Endometrium (tissue), 2 donors: ENCODE measurements around the gene WASF2.

Experiments used
- FAIRE-seq: peaks from 2 replicates; lab custom pipeline; 2012; peaks lifted over from hg19 to GRCh38; lab: Jason Lieb, UNC
- donor health status: control.
- donor health status: control.

The WASF2 gene

GRCh38 chr1:27374362-27375086, 115.4 kb downstream of the WASF2 start, which contains the start of gene FCN3:
FCN3 (minus strand) TSS chr1:27374824; CDS start chr1:27374818, 6 bp downstream.
- no peak for FAIRE-seq

DNA sequence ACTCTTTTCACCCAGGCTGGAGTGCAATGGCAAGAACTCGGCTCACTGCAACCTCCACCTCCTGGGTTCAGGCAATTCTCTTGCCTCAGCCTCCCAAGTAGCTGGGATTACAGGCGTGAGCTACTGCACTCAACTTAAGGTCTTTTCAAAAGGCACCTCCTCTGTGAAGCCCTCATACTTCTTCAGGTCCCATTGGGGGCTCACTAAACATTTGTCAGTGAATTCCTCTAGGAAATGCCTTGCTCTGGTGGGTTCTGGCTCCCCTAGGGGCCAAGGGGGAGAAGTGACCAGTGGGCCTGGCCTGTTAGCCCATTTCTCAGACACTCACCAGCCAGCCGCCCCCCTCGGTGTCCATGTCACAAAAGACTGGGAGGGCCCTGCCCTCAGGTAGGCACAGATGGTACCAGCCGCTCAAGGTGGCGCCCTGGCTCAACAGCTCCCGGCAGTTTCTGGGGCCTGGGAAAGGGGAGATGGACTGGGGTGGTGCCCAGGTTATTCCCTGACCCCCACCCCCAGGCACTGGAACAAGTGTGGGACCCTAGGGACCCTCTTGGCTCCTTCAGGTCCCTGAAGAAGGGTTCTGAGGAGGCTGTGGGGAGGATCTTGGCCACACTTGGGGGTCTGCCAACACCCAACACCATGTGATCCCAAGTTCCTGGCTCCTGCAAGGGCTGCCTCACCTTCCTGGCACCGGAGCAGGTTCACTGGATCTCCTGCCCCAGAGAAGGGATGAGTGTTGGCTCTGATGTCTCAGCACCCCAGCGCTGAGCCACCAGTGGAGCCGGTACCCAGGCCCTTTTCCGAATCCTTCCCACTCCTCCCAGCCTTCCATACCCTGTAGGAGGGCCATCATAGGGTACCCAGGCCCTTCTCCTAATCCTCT, 116.9 kb downstream of the WASF2 start:
- no peak for FAIRE-seq

DNA sequence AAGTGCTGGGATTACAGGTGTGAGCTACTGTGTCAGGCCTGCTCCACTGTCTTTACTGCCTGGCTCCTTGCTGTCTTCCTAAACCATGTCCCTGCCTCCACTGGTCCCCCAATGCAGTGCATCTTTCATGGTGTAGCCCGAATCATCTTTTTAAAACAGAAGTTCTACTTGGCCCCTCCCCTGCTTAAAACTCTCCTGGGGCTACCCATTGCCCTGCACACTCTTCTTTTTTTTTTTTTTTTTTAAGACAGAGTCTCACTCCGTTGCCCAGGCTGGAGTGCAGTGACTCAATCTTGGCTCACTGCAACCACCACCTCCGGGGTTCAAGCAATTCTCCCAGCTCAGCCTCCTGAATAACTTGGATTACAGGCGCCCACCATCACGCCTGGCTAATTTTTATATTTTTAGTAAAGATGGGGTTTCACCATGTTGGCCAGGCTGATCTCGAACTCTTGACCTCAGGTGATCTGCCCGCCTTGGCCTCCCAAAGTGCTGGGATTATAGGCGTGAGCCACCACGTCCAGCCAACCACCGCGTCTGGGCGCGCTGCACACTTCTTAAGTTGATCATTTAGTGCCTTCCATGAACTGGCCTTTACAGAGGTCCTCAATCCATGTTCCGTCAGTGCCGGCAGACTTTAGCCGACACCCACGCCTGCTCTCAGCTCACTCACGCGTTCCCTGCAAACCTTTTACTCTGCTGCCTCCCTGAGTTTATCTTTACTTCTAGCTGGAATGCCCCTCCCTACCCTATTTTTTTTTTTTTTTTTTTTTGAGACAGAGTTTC, 117.8 kb downstream of the WASF2 start:
- FAIRE-seq, result no peak

GRCh38 chr1:27368869-27369582, 120.9 kb downstream of the WASF2 start:
- FAIRE-seq, result no peak

DNA sequence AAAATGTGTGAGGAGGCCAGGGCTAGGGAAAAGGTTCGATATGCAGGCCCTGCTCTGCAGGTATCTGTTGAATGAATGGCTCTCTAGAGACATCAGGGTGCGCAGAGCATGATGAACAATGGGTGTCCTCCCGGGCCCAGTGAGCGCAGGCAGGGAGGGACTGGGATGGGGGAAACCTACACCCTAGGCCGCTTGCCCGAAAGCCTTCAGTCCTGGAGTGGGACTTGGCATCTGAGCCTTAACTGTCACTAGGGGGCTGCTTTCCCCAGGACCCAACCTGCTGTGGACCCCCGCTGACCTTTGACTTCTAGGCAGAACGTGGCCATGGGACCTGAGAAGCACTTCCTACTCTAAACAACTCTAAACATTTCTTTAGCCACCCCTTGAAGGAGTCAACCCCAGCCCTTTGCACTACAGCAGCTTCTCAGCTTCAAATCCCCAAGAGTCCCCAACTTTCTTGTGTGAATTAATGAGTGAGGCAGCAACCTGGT, 122.8 kb downstream of the WASF2 start:
- no peak for FAIRE-seq

DNA sequence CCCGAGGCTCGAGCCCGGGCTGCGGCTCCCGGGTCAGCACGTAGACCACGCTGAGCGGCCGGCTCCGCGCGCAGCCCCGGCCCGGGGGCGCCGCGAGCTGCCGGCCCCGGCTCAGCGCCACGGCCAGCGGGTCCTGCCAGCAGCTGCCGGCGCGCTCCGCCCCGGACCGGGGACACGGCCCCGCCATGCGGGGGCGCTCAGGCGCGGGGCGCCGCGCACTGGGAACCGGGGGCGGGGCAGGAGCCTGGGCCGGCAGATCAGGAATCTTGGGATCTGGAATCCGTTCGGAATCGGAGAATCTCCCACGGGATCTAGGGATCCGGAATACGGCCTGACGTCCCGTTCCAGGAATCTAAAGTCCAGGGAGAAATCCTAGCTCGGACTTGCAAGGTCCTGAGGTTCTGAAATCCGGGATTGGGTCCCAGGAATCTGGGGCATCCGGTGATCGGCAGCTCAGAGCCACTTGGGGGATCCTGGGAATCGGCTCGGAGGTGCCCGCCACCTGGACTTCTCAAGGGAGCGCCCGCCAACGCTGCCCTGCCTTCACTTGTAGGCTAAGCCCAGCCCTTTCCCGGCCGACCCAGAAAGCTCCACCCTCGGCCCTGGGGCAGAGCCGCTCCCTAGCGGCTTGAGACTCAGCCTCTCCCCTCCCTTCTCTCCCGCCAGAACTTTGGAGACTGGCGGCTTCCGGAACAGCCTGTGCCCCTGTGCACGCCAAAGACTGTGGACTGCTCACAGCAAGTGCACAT, 123.4 kb downstream of the WASF2 start, which contains the start of gene MAP3K6:
TSS of gene MAP3K6 (minus strand) at position 551 of the 749 bp plus-strand sequence. CDS start at position 187, 364 bp downstream.
- no peak for FAIRE-seq

GRCh38 chr1:27366113-27366410, 123.9 kb downstream of the WASF2 start:
- no peak for FAIRE-seq

DNA sequence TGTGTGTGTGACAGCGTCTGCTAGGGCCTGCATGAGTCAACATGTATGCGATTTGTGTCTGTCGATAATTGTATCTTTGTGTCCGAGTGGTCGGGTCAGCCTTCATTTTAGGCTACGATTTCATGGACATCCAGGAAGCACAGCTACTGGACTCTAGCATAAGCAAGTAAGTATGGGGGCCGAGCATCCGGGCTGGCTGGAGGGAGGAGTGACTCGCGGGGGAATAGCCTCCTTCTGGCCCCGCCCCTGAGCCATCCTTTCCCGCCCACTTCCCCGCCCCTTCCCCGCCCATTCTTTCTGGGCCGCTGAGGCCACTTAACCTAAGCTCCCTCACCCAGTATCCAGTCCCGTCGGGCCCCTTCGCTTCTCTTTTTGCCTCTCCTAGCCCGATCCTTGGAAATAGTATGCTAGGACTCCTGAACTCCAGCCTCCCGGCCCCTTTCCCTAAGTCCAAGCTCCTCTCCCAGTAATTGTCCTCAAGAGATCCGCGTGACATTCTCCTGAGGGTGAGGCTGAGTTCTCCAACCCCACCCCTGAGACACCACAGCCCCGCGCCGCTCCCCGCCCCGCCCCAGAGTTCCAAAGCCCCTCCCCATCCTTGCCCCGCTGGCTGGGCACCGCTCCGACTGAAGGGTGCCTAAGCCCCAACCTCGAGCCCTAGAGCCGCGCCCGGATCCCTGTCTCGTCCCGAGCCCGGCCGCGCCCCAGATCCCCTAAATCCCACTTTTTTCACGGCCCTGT, 124.4 kb downstream of the WASF2 start:
- FAIRE-seq, result no peak

GRCh38 chr1:27364696-27365371, 125.1 kb downstream of the WASF2 start:
- no peak for FAIRE-seq

DNA sequence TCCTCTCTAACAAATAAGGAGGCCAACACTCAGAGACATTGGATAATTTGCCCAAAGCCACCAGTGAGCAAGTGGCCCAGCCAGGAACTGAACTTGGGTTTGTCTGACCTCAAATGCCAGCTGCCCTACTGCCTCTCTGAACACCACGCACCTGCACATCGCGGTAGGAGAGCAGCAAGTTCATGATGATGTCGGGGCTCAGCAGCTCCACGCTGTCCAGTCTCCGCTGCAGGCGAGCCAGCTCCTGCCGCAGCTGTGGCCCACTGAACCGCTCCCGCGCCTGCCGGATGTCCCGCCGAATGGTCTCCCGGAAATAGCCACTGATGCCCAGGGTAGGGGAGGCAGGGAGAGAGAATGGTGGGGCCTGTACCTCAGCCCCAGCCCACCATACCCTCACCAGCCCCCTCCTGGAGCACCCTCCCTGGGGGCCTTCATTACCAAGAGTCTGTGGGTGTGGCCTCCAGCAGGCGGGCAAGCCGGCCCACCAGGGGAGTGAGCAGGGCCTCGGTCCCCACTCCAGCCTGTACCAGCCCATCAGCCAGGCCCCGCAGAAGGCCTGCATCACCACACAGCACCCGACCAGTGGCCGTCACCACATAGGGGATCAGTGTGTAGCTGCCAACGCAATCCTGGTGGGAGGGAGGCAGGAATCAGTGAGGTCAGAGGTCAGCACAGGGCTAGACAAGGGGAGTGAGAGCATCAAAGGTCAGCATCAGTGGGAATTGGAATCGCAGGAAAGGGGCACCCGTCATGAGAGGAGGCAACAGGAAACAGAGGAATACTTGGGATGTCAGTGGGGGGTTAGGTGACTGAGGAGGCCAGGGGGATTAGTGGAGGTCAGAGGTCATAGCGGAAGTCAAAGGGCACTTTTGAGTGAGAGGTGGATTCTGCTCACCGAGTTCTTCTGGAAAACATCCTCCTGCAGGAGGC, 125.9 kb downstream of the WASF2 start:
- FAIRE-seq, result no peak

- no peak for FAIRE-seq
Observed at GRCh38 chr1:27361553-27361952, 128.4 kb downstream of the WASF2 start.

DNA sequence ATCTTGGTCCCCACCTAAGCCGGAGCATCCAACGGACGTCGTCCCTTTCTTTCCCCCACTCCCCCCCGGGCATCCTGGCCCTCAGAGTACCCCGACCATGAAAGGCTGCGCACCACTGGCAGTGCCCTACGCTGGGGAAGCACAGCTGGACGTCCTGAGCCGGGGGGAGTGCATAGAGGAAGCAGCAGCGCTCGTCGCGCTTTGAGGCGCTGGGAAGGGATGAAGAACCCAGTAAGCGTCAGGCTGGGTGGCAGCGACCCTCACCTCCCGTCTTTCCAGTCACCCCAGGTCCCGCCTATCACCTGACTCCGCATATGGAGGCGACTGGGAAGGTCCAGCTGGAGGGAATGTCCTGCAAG, 128.9 kb downstream of the WASF2 start:
- no peak for FAIRE-seq

DNA sequence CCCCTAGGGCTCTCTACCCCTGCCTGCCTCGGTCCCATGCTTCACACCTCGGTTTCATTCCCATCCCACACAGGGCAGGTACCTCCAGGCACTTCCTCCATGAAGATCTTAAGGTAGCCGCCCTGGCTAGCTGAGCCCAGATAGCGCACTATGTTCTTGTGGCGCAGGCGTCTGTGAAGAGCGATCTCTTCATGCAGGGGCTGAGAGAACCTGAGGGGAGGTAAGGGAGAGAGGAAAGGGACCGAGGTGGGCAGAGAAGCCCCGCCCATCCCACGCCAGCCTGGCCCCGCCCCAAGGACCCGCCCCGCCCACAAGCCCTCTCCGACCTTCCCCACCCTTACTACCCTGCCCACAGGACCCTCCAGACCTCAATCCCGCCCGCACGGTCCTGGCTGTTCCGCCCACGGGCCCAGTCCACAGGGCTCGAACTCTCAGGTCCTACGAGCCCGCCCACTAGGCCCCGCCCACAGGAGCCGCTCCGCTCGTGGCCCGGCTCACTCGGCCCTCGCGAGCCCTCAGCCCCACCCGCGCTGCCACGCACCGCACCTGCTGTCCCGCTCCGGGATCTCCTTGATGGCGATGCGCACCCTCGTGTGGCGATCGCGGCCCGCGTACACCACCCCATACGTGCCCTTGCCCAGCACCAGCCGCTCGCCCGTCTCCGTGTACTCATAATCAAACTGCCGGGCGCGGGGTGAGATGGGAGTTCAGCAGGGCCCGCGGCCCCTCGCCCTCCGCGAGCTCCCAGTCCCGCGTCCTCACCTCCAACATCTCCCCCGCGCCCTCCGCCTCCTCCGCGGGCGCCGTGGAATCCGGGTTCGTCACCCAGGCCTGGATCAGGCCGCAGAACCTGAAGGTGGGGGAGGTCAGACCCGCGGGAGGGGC, 129.6 kb downstream of the WASF2 start:
- FAIRE-seq, result no peak

DNA sequence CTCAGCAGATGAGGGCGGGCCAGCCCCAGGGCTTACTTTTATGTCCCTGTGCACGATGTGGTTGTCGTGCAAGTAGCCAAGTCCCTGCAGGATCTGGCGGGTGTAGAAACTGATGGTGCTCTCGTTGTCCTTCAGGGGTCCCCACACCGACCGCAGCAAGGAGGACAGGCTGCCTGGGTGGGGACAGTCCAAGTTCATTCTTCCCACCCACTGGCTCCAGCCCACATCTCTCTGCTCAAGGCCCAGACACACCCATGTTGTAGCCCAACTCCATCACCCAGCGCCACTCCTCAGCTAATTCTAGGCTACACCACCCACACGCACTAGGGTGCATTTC, 130.2 kb downstream of the WASF2 start:
- no peak for FAIRE-seq

GRCh38 chr1:27358928-27359313, 131.0 kb downstream of the WASF2 start:
- no peak for FAIRE-seq

DNA sequence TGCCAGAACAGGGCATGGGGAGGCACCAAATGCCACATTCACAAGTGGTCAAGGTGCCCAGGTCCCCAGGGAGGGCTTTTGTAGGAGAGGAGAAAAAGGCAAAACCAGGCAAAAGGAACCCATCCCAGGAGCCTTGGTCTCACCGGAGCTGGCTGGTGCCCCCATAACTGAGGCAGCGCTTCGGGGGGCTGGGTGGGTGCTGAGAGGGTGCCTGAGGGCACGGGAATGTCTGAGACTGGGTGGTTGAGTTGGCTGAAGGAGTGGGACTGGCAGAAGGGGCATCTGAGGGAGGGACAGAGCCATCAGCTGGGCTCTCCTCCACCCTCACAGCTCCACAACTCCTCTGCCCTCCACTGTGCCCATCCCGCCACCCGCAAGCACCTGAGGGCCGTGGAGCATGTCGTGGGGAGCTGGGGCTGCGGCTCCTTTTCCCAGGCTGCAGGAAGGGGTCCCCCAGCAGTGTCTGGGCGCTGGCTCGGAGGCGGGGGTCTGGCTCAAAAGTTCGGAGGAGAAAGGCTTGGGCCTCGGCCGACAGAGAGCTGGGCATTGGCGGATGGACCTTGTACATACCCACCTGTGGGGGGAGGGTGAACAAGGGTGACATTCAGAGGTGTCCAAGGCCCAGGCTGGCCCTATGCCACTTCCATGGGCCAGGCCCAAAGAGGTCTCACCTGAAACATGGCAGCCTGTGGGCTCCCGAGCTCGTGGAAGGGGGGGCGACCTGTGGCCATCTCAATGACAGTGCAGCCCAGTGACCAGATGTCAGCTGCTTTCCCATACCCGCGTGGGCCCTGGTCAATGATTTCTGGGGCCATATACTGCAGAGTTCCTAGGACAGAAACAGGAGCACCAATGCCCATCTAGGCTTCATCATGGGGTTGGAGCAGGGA, 131.7 kb downstream of the WASF2 start:
- no peak for FAIRE-seq
